Lung (tissue), 12 donors: ENCODE results near the gene CEP63. TPM values are rescaled to one million over a fixed set of nuclear protein-coding genes. Genes with fewer than 3 reads are reported as not detected.

Experiments used
- ATAC-seq: fragments of 200-7000 bp; cut with Tn5 transposase; one replicate; pipeline ENCODE4 v1.9.1; 2020; ENCODE audit warnings: moderate number of reproducible peaks; ENCODE audit not compliant: insufficient read depth, low FRiP score
- DNase-seq, 3 donors: peaks; one replicate each; pipeline ENCODE4 v3.0.0-alpha.2; 2013 to 2017
- H3K27ac ChIP-seq, 2 donors: one replicate each; pipeline ENCODE4 v1.5.1; 2013; ENCODE audit warnings: mild to moderate bottlenecking in 2 of 2, moderate library complexity in 2 of 2, control low read depth in 1 of 2, inconsistent platforms in 1 of 2, low read depth in 1 of 2, low read length in 1 of 2
- H3K27me3 ChIP-seq, 3 donors: one replicate each; pipeline ENCODE4 v1.5.1; 2013; ENCODE audit warnings: low read length in 2 of 3; ENCODE audit not compliant: control insufficient read depth in 3 of 3, insufficient read depth in 3 of 3
- H3K36me3 ChIP-seq, 4 donors: one replicate each; pipeline ENCODE4 v1.5.1; 2013; ENCODE audit warnings: low read length in 4 of 4, mild to moderate bottlenecking in 1 of 4, moderate library complexity in 1 of 4; ENCODE audit not compliant: control insufficient read depth in 4 of 4, insufficient read depth in 4 of 4
- H3K4me1 ChIP-seq, 5 donors: one replicate each; pipeline ENCODE4 v1.5.1; 2013; ENCODE audit warnings: low read length in 5 of 5, mild to moderate bottlenecking in 2 of 5, moderate library complexity in 1 of 5; ENCODE audit not compliant: control insufficient read depth in 5 of 5, insufficient read depth in 5 of 5
- H3K4me3 ChIP-seq: one replicate; pipeline ENCODE4 v1.5.1; 2013; ENCODE audit warnings: mild to moderate bottlenecking, control low read depth, moderate library complexity
- H3K9ac ChIP-seq, 2 donors: one replicate each; pipeline ENCODE4 v1.5.1; 2013; ENCODE audit warnings: low read length in 2 of 2, control low read depth in 1 of 2; ENCODE audit not compliant: insufficient read depth in 1 of 2
- H3K9me3 ChIP-seq, 4 donors: one replicate each; pipeline ENCODE4 v1.5.1; 2013; ENCODE audit warnings: low read length in 3 of 4, mild to moderate bottlenecking in 1 of 4, moderate library complexity in 1 of 4; ENCODE audit not compliant: control insufficient read depth in 4 of 4, insufficient read depth in 3 of 4
- WGBS, 2 donors: extraction: QIAGEN DNeasy Blood & Tissue Kit; methylation state at CpG; one replicate each; pipeline ENCODE4 v1.1.7; 2013; 5-methylcytosine and 5-hydroxymethylcytosine counted together
- polyA plus RNA-seq, 2 donors: library from polyadenylated mRNA; stranded (reverse); fragments of 200-250 nt; gene quantifications; one replicate each; pipeline ENCODE4 v1.2.1, GENCODE V29; 2013
- total RNA-seq, 2 donors: library from RNA; depleted of rRNA in 1 of 2; stranded (reverse); fragments of >200 nt in 1 of 2; gene quantifications; one replicate each; pipeline ENCODE4 v1.2.1, GENCODE V29; 2014 to 2021
- TF ChIP-seq, protein P1 (sequence below): IDR thresholded peaks from 2 replicates; pipeline ENCODE4 v1.5.1; 2012; ENCODE audit warnings: mild to moderate bottlenecking; ENCODE audit errors: control extremely low read depth, extremely low read depth
- donor health status: control.
- donor health status: control.
- donor health status: Bipolar disorder and iron deficiency.
- donor health status: healthy.
- donor health status: DM: yes; HTN: yes; CAD: no.

CEP63 gene
- total and polyA plus RNA-seq, 4 donors: 12.4 to 50.1 (median 18.2) TPM

GRCh38 chr3:134505485-134505884 is 19.6 kb downstream of the CEP63 start:
- H3K27me3 ChIP-seq: no peaks in the 10 kb centered on the region
- ATAC-seq: no peak
- H3K36me3 ChIP-seq: peaks cover 3 to 14% (median 7%) of the 10 kb centered on the region in 4 donors
- no peak overlapping the region for H3K27ac ChIP-seq
- no peak overlapping the region for H3K4me3 ChIP-seq
- 65 to 67% methylated on average over 3 of the region's 3 CpGs for WGBS, 2 donors
- no peak for DNase-seq
- TF ChIP-seq, protein P1, sequence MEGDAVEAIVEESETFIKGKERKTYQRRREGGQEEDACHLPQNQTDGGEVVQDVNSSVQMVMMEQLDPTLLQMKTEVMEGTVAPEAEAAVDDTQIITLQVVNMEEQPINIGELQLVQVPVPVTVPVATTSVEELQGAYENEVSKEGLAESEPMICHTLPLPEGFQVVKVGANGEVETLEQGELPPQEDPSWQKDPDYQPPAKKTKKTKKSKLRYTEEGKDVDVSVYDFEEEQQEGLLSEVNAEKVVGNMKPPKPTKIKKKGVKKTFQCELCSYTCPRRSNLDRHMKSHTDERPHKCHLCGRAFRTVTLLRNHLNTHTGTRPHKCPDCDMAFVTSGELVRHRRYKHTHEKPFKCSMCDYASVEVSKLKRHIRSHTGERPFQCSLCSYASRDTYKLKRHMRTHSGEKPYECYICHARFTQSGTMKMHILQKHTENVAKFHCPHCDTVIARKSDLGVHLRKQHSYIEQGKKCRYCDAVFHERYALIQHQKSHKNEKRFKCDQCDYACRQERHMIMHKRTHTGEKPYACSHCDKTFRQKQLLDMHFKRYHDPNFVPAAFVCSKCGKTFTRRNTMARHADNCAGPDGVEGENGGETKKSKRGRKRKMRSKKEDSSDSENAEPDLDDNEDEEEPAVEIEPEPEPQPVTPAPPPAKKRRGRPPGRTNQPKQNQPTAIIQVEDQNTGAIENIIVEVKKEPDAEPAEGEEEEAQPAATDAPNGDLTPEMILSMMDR: no peak
- no peak overlapping the region for H3K9ac ChIP-seq
- peaks cover 0 to 2% (median 0%) of the 10 kb centered on the region in 5 donors for H3K4me1 ChIP-seq
- peaks cover 0 to 3% (median 3%) of the 10 kb centered on the region in 4 donors for H3K9me3 ChIP-seq

DNA sequence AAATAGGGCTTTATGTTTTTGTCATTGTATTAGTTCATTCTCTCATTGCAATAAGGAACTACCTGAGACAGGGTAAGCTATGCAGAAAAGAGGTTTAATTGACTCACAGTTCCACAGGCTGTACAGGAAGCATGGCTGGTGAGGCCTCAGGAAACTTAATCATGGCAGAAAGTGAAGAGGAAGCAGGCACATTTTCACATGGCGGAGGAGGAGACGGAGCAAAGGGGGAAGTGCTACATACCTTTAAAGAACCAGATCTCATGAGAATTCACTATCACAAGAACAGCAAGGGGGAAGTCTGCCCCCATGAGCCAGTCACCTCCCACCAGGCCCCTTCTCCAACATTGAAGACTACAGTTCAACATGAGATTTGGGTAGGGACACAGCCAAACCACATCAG is 25.6 kb downstream of the CEP63 start:
- H3K4me1 ChIP-seq: no peaks in the 10 kb centered on the region
- WGBS, 2 donors: 25 to 78% methylated on average over 2 of the region's 2 CpGs
- no peaks in the 10 kb centered on the region for H3K9me3 ChIP-seq
- no peak for ATAC-seq
- DNase-seq: no peak
- H3K36me3 ChIP-seq: peaks cover 7 to 15% (median 10%) of the 10 kb centered on the region in 4 donors
- TF ChIP-seq, protein P1: no peak
- H3K27me3 ChIP-seq: no peaks in the 10 kb centered on the region
- no peak overlapping the region for H3K9ac ChIP-seq
- H3K4me3 ChIP-seq: no peak overlapping the region
- no peak overlapping the region for H3K27ac ChIP-seq

DNA sequence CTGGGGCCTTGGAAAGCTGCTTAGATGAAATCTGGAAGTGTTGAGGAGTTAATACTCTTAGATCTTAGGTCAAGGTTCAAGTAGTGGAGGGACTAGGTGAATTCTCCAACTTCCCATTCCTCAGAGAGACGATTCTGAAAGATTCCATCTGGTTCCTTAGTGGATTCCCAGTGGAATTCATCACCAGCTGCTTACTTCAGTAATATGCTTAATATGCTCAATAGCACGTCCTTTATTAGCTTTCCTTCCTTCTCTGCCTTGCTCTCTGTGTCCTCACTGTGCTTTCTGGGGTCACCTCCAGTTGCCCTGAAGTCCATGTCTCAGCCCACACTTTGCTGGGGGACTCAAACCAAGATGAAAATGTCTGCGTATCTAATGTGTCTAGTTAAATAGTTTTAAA is 31.0 kb downstream of the CEP63 start:
- Histone ChIP-seq H3K4me1 (no peaks in the 10 kb centered on the region), H3K4me3 (no peak overlapping the region), H3K27me3 (no peaks in the 10 kb centered on the region), H3K27ac (peak overlapping the region in 1 of 2 donors; percentile 53), H3K36me3 (peaks cover 0 to 5% (median 2%) of the 10 kb centered on the region in 4 donors), H3K9me3 (no peaks in the 10 kb centered on the region), H3K9ac (no peak overlapping the region)
- 65 to 71% methylated on average over 3 of the region's 3 CpGs for WGBS, 2 donors
- TF ChIP-seq, protein P1: no peak
- ATAC-seq (no peak), DNase-seq (peak in 2 of 3 donors; percentile 14 to 22)

GRCh38 chr3:134517791-134518190 is 31.9 kb downstream of the CEP63 start:
- no peaks in the 10 kb centered on the region for H3K4me1 ChIP-seq
- DNase-seq: no peak
- TF ChIP-seq, protein P1: no peak
- H3K9ac ChIP-seq: no peak overlapping the region
- peaks cover 0 to 4% (median 2%) of the 10 kb centered on the region in 4 donors for H3K9me3 ChIP-seq
- H3K36me3 ChIP-seq: peaks cover 0 to 4% (median 3%) of the 10 kb centered on the region in 4 donors
- ATAC-seq: no peak
- H3K27me3 ChIP-seq: no peaks in the 10 kb centered on the region
- H3K4me3 ChIP-seq: no peak overlapping the region
- H3K27ac ChIP-seq: no peak overlapping the region
